B cell (primary cell): ENCODE results near the gene SPRYD3.

Source experiments
- EZH2 ChIP-seq: IDR thresholded peaks from 2 replicates; pipeline ENCODE4 v1.6.1; 2012; ENCODE audit warnings: borderline replicate concordance, low read depth, mild to moderate bottlenecking, moderate library complexity, low read length; ENCODE audit not compliant: insufficient read depth, poor library complexity, severe bottlenecking
- TF ChIP-seq, protein P1 (sequence below): fragments of 200-600 bp; IDR thresholded peaks from one replicate; pipeline ENCODE4 v1.8.0; 2022; ENCODE audit warnings: antibody characterized with exemption, mild to moderate bottlenecking

DNA sequence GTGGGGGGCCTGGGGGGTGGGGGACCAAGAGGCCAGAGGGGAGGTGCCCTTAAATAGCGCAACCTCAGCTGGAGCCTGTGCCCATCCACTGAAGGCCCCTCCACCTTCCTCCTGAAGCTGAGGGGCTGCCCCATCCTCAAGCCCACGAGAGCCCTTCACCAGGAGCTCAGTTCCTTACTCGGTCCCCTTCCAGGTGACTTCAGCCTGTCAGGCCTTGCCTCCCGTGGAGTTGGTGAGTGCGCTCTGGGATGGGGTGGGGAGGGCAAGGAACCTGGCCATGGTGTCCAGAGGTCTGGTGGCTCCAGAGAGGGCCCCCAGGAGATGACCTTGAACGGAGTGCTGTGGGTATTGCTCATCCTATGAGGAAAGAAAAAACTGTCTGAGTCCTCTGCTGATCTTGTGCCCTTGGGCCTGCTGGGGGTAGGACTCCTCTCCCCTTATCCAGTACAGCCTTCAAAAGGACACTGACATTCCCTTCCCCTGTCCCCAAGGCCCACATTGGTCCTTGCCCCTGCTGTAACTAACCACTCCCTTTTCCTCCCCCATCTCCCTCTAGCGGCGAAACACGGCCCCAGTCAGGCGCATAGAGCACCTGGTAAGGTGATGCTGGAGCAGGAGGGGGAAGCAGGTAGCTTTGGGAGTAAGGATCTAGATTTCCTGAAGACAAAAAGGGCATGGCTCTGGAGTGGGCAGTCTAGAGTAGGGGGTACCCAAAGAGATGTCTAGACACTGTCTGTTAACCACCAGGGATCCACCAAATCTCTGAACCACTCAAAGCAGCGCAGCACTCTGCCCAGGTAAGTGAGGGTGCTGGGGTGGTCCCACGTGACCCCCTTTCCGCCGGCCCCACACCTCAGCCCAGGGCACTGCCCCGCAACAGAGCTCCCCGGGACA lies 25.7 kb downstream of the SPRYD3 start:
- TF ChIP-seq, protein P1, sequence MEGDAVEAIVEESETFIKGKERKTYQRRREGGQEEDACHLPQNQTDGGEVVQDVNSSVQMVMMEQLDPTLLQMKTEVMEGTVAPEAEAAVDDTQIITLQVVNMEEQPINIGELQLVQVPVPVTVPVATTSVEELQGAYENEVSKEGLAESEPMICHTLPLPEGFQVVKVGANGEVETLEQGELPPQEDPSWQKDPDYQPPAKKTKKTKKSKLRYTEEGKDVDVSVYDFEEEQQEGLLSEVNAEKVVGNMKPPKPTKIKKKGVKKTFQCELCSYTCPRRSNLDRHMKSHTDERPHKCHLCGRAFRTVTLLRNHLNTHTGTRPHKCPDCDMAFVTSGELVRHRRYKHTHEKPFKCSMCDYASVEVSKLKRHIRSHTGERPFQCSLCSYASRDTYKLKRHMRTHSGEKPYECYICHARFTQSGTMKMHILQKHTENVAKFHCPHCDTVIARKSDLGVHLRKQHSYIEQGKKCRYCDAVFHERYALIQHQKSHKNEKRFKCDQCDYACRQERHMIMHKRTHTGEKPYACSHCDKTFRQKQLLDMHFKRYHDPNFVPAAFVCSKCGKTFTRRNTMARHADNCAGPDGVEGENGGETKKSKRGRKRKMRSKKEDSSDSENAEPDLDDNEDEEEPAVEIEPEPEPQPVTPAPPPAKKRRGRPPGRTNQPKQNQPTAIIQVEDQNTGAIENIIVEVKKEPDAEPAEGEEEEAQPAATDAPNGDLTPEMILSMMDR: peak; percentile 70
- no peak for TF ChIP-seq EZH2
